PC-9 (cell line): ENCODE data around the gene MEF2C. TPM values are rescaled to one million over a fixed set of nuclear protein-coding genes. Genes with fewer than 3 reads are reported as not detected.
A peak's percentile ranks its signal among the peaks of the same experiment; 100 is the strongest.

Source experiments
- BruUV-seq: library from RNA; stranded (reverse); fragments of 400-500 nt; replicated peaks from 2 replicates; lab custom pipeline; 2021; lab: Mats Ljungman, UMichigan
- CTCF ChIA-PET: fragments of 300-600 bp; sonication (Branson Sonifier 250); formaldehyde crosslinking; loops from one replicate; lab custom pipeline; 2022; ENCODE audit warnings: antibody characterized with exemption; lab: Charles Lee
- POLR2A ChIA-PET: fragments of 300-600 bp; sonication (Branson Sonifier 250); formaldehyde crosslinking; loops from one replicate; lab custom pipeline; 2022; ENCODE audit warnings: antibody characterized with exemption; ENCODE audit not compliant: unreplicated experiment; lab: Charles Lee
- DNase-seq, 2 experiments: peaks; one replicate each; pipeline versions ENCODE4 v3.0.0 to v3.0.0-alpha.2; 2015 to 2022; ENCODE audit warnings: mixed read lengths in 1 of 2
- H2AFZ ChIP-seq: fragments of 200-600 bp; sonication (generic); 2 replicates; pipeline ENCODE4 v1.8.1; 2017; ENCODE audit warnings: antibody characterized with exemption
- H3F3A ChIP-seq: fragments of 200-600 bp; sonication (generic); 2 replicates; pipeline ENCODE4 v1.8.1; 2017; ENCODE audit warnings: antibody characterized with exemption, mild to moderate bottlenecking, low read depth; ENCODE audit not compliant: insufficient read depth
- H3K27ac ChIP-seq: fragments of 200-600 bp; sonication (generic); 2 replicates; pipeline ENCODE4 v1.6.1; 2016; ENCODE audit warnings: mixed run types
- H3K27me3 ChIP-seq: fragments of 200-600 bp; sonication (generic); 2 replicates; pipeline ENCODE4 v1.6.1; 2016; ENCODE audit warnings: low read depth, mixed run types; ENCODE audit not compliant: insufficient read depth
- H3K36me3 ChIP-seq: fragments of 200-600 bp; sonication (generic); 2 replicates; pipeline ENCODE4 v1.6.1; 2016; ENCODE audit warnings: low read depth, mixed run types
- H3K4me1 ChIP-seq: fragments of 200-600 bp; sonication (generic); replicated peaks from 2 replicates; pipeline ENCODE4 v1.6.1; 2016; ENCODE audit warnings: mixed run types; ENCODE audit not compliant: insufficient read depth
- H3K4me2 ChIP-seq: fragments of 200-600 bp; sonication (generic); 2 replicates; pipeline ENCODE4 v1.6.1; 2017; ENCODE audit warnings: mixed run types
- H3K4me3 ChIP-seq: fragments of 200-600 bp; sonication (generic); 2 replicates; pipeline ENCODE4 v1.6.1; 2016; ENCODE audit warnings: mixed run types
- H3K79me2 ChIP-seq: fragments of 200-600 bp; sonication (generic); 2 replicates; pipeline ENCODE4 v1.6.1; 2017; ENCODE audit warnings: low read depth, mixed run types
- H3K9me2 ChIP-seq: fragments of 200-600 bp; sonication (generic); 2 replicates; pipeline ENCODE4 v1.8.1; 2017; ENCODE audit warnings: mild to moderate bottlenecking; ENCODE audit not compliant: insufficient read depth
- H3K9me3 ChIP-seq: fragments of 200-600 bp; sonication (generic); 2 replicates; pipeline ENCODE4 v1.8.1; 2016; ENCODE audit warnings: low read depth; ENCODE audit not compliant: insufficient read depth
- H4K20me1 ChIP-seq: fragments of 200-600 bp; sonication (generic); 2 replicates; pipeline ENCODE4 v1.8.1; 2017; ENCODE audit not compliant: insufficient read depth
- CTCF ChIP-seq: fragments of 200-600 bp; sonication (generic); conservative IDR thresholded peaks from 2 replicates; pipeline ENCODE4 v1.6.1; 2017; ENCODE audit warnings: mixed run types, antibody characterized with exemption, mild to moderate bottlenecking, moderate library complexity
- EZH2 ChIP-seq: fragments of 200-600 bp; sonication (generic); IDR thresholded peaks from 2 replicates; pipeline ENCODE4 v1.8.0; 2017; ENCODE audit warnings: antibody characterized with exemption, low read depth
- intact Hi-C: fragments of 100-400 bp; cut with micrococcal nuclease; formaldehyde crosslinking; loops from one replicate; pipeline ENCODE4 v1.10.0; 2022; ENCODE audit not compliant: unreplicated experiment
- total RNA-seq: library from RNA; stranded (reverse); gene quantifications from 2 replicates; pipeline ENCODE4 v1.2.3, GENCODE V29; 2021

MEF2C gene
- total RNA-seq, 1 experiment from 2014 or later, result 2.5 TPM

- H3K9me3 ChIP-seq, result no peaks in the 10 kb centered on the region
- no peak for TF ChIP-seq EZH2
- intact Hi-C loops, result no loop called here
- no peaks in the 10 kb centered on the region for H3K27me3 ChIP-seq
- no peak overlapping the region for H3K4me2 ChIP-seq
- no peaks in the 10 kb centered on the region for H3F3A ChIP-seq
- no peaks in the 10 kb centered on the region for H3K4me1 ChIP-seq
- no peaks in the 10 kb centered on the region for H3K79me2 ChIP-seq
- no peak overlapping the region for H3K27ac ChIP-seq
- 0 out of 2 replicates have a peak overlapping the region, but pooled peaks have one; percentile 13 for H2AFZ ChIP-seq
- no peaks in the 10 kb centered on the region for H4K20me1 ChIP-seq
- ChIA-PET POLR2A (no interaction called here), CTCF (no interaction called here)
- no TSS peak for BruUV-seq
- no peaks in the 10 kb centered on the region for H3K36me3 ChIP-seq
- no peaks in the 10 kb centered on the region for H3K9me2 ChIP-seq
- no peak overlapping the region for H3K4me3 ChIP-seq
- DNase-seq, result no peak
These were observed 49.4 kb downstream of the MEF2C start for GRCh38 chr5:88833371-88834130.

GRCh38 chr5:88831816-88832215 is 51.2 kb downstream of the MEF2C start:
- no peaks in the 10 kb centered on the region for H3K36me3 ChIP-seq
- H4K20me1 ChIP-seq, result no peaks in the 10 kb centered on the region
- TF ChIP-seq EZH2, result no peak
- no peak for TF ChIP-seq CTCF
- H3K4me3 ChIP-seq, result no peak overlapping the region
- no peak for DNase-seq
- H3K79me2 ChIP-seq, result no peaks in the 10 kb centered on the region
- H3K27ac ChIP-seq, result no peak overlapping the region
- H3F3A ChIP-seq, result no peaks in the 10 kb centered on the region
- H3K27me3 ChIP-seq, result no peaks in the 10 kb centered on the region
- no peaks in the 10 kb centered on the region for H3K4me1 ChIP-seq
- ChIA-PET CTCF (no interaction called here), POLR2A (no interaction called here)
- no TSS peak for BruUV-seq
- H3K9me3 ChIP-seq, result no peaks in the 10 kb centered on the region
- H3K9me2 ChIP-seq, result no peaks in the 10 kb centered on the region
- intact Hi-C loops, result no loop called here
- no peak overlapping the region for H2AFZ ChIP-seq
- H3K4me2 ChIP-seq, result no peak overlapping the region

- H3K36me3 ChIP-seq, result no peaks in the 10 kb centered on the region
- no peaks in the 10 kb centered on the region for H4K20me1 ChIP-seq
- no peak overlapping the region for H3K4me2 ChIP-seq
- CTCF ChIA-PET, result no interaction called here
- no peaks in the 10 kb centered on the region for H3K9me2 ChIP-seq
- no peaks in the 10 kb centered on the region for H3K9me3 ChIP-seq
- H3K79me2 ChIP-seq, result no peaks in the 10 kb centered on the region
- DNase-seq, result no peak
- no peaks in the 10 kb centered on the region for H3K27me3 ChIP-seq
- H3K4me3 ChIP-seq, result no peak overlapping the region
- H3K4me1 ChIP-seq, result no peaks in the 10 kb centered on the region
- intact Hi-C loops, result no loop called here
- POLR2A ChIA-PET, result no interaction called here
- no TSS peak for BruUV-seq
- H3F3A ChIP-seq, result no peaks in the 10 kb centered on the region
- H2AFZ ChIP-seq, result no peak overlapping the region; the same call in 1 of the 2 replicates
- no peak overlapping the region for H3K27ac ChIP-seq
- TF ChIP-seq CTCF (no peak), EZH2 (no peak)
These were observed 52.4 kb downstream of the MEF2C start for GRCh38 chr5:88830567-88830966.
